Measurements from ENCODE around the gene KRTAP6-1.

The KRTAP6-1 gene

GRCh38 chr21:30577766-30578165 is 36.0 kb downstream of the KRTAP6-1 start:
- no peak for DNase-seq (ENCODE audit: low read depth in 2 of 2)

- no peak for DNase-seq (ENCODE audit: low read depth in 2 of 2)
These were observed 46.1 kb downstream of the KRTAP6-1 start for GRCh38 chr21:30567617-30568016.

DNA sequence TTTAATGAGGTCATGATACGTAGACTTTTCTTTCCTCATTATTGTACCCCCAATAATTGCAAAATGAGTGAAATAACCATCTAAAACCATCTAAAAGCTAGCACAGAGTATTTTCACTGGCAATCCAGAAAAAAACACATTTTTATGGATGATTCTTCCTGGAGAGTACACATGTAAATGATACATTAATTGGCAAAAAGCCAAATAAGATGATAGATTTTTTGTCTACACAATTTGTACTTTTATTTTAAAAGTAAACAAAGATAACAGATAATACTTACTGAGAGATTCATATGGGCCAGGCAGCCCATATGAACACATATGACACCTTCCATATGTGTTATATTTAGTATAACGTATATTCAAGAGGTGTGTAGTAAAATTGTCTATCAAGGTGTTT is 50.1 kb downstream of the KRTAP6-1 start:
- no peak for DNase-seq (ENCODE audit: low read depth in 2 of 2)

Data from stimulated activated CD8-positive, alpha-beta memory T cell treated with anti-CD3 and anti-CD28 coated beads, Interleukin-2, amount 100 ng/mL, for 48 hours (primary cell).